Fibroblast of lung (primary cell): Measurements from ENCODE around the gene TADA2A.

Experiments
- CTCF ChIP-seq, 2 donors: IDR thresholded peaks in 1 of 2; conservative IDR thresholded peaks in 1 of 2; 1 replicate in 1 of 2; 2 replicates in 1 of 2; pipeline ENCODE4 v1.5.1; 2011 to 2012; ENCODE audit warnings: low read length in 2 of 2, control low read depth in 1 of 2, inconsistent platforms in 1 of 2, low read depth in 1 of 2, mild to moderate bottlenecking in 1 of 2
- EZH2 ChIP-seq: IDR thresholded peaks from 2 replicates; pipeline ENCODE4 v1.5.1; 2012; ENCODE audit warnings: low read length, control low read depth, mild to moderate bottlenecking; ENCODE audit errors: missing control alignments

DNA sequence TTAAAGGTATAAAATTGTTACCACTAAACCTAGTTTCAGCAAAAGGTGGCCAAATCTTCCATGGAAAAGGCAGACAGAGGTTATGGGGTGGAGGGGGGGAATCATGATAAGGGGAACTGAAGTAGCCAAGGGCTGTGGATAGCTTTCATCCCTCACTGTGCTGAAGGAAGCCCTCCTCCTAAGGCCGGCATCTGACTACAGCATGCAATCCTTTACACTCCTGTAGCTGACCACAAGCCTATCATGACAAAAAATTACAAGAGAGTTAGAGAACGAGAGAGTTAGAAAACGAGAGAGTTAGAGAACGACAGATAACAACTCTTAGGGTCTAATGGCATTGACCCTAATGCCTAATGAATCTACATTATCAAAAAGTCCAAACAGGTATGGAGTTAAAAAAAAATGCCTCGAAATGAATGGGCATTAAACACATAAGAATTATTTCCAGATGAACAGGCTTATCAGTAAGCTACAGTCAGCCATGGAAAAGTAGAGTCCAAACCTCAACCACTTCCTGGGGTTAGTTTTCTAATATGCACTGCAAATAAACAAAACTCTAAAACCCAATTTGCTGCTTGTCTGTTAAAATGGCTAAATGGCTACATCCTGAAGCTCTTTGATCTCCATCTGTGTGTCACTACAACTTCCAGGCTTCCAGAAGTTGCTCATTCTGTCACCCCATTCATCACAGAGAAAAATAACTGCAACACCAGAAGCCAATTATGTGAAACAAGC, 112.7 kb downstream of the TADA2A start:
- TF ChIP-seq CTCF (conservative IDR thresholded peaks at IDR 0.05 in 1 of 2, IDR thresholded peaks at IDR 0.05 in 1 of 2; ENCODE audit: low read depth in 1 of 2, low read length in 2 of 2) (no peak), EZH2 (no peak)
